H1 (cell line): ENCODE data around the gene UBE2F. TPM values are rescaled to one million over a fixed set of nuclear protein-coding genes. Genes with fewer than 3 reads are reported as not detected.

Experiments
- CTCF ChIA-PET: fragments of 300-600 bp; sonication (Branson Sonifier 250); formaldehyde crosslinking; loops from one replicate; lab custom pipeline; 2021; ENCODE audit not compliant: partially characterized antibody; lab: Charles Lee
- POLR2A ChIA-PET: fragments of 300-600 bp; sonication (Branson Sonifier 250); formaldehyde crosslinking; loops from one replicate; lab custom pipeline; 2021; ENCODE audit warnings: inconsistent platforms; ENCODE audit not compliant: partially characterized antibody; lab: Charles Lee
- DNase-seq, 2 experiments: peaks; one replicate each; pipeline versions ENCODE4 v3.0.0 to v3.0.0-alpha.2; 2010 to 2022; ENCODE audit warnings: low spot score in 2 of 2, low read depth in 1 of 2, mixed read lengths in 1 of 2
- FAIRE-seq: peaks from 2 replicates; lab custom pipeline; 2011; peaks lifted over from hg19 to GRCh38; lab: Jason Lieb, UNC
- H2AFZ ChIP-seq: 2 replicates; pipeline ENCODE4 v1.8.1; 2012; ENCODE audit warnings: low read length, inconsistent platforms
- H2AK5ac ChIP-seq: 2 replicates; pipeline ENCODE4 v1.6.1; 2013; ENCODE audit warnings: low read depth, low read length
- H2BK120ac ChIP-seq: replicated peaks from 2 replicates; pipeline ENCODE3; 2013; ENCODE audit warnings: low read depth, low read length, inconsistent platforms
- H2BK12ac ChIP-seq: 2 replicates; pipeline ENCODE4 v1.6.1; 2013; ENCODE audit warnings: low read depth, low read length
- H2BK15ac ChIP-seq: 2 replicates; pipeline ENCODE4 v1.6.1; 2013; ENCODE audit warnings: low read length
- H2BK20ac ChIP-seq: 2 replicates; pipeline ENCODE4 v1.6.1; 2013; ENCODE audit warnings: low read length
- H2BK5ac ChIP-seq: 2 replicates; pipeline ENCODE4 v1.6.1; 2013; ENCODE audit warnings: low read depth, low read length
- H3K14ac ChIP-seq: 2 replicates; pipeline ENCODE4 v1.6.1; 2013; ENCODE audit warnings: inconsistent platforms; ENCODE audit not compliant: insufficient read length
- H3K18ac ChIP-seq: 2 replicates; pipeline ENCODE4 v1.6.1; 2013; ENCODE audit warnings: low read length; ENCODE audit errors: extremely low read depth
- H3K23ac ChIP-seq: 2 replicates; pipeline ENCODE4 v1.6.1; 2013; ENCODE audit warnings: inconsistent platforms; ENCODE audit not compliant: insufficient read length
- H3K23me2 ChIP-seq: 2 replicates; pipeline ENCODE4 v1.6.1; 2013; ENCODE audit warnings: low read depth, low read length
- H3K27ac ChIP-seq: 2 replicates; pipeline ENCODE4 v1.6.1; 2011; ENCODE audit warnings: low read depth, low read length, inconsistent platforms
- H3K27me3 ChIP-seq, 4 experiments: replicated peaks in 1 of 4; 1 replicate in 1 of 4; 2 replicates in 3 of 4; pipeline versions ENCODE4 v1.6.1 to v1.8.1; 2011 to 2013; ENCODE audit warnings: low read length in 3 of 4, mild to moderate bottlenecking in 3 of 4, inconsistent platforms in 2 of 4, mixed read lengths in 2 of 4, moderate library complexity in 1 of 4; ENCODE audit not compliant: control insufficient read depth in 3 of 4, insufficient read depth in 3 of 4; ENCODE audit errors: extremely low read depth in 1 of 4
- H3K36me3 ChIP-seq, 4 experiments: 2 replicates each; pipeline versions ENCODE4 v1.6.1 to v1.8.1; 2011 to 2013; ENCODE audit warnings: mild to moderate bottlenecking in 4 of 4, low read length in 3 of 4, moderate library complexity in 2 of 4, control low read depth in 1 of 4, inconsistent platforms in 1 of 4; ENCODE audit not compliant: insufficient read depth in 4 of 4, control insufficient read depth in 2 of 4
- H3K4ac ChIP-seq: replicated peaks from 2 replicates; pipeline ENCODE3; 2013; ENCODE audit warnings: low read length, low read depth, mixed read lengths, inconsistent platforms; ENCODE audit not compliant: insufficient read length
- H3K4me1 ChIP-seq, 4 experiments: replicated peaks in 1 of 4; 1 replicate in 1 of 4; 2 replicates in 3 of 4; pipeline versions ENCODE4 v1.6.1 to v1.8.1; 2011 to 2013; ENCODE audit warnings: low read length in 3 of 4, inconsistent platforms in 2 of 4, mixed read lengths in 1 of 4; ENCODE audit not compliant: insufficient read depth in 4 of 4, control insufficient read depth in 3 of 4
- H3K4me2 ChIP-seq, 2 experiments: 2 replicates each; pipeline versions ENCODE4 v1.6.1 to v1.8.1; 2011 to 2013; ENCODE audit warnings: low read depth in 2 of 2, low read length in 2 of 2, control low read depth in 1 of 2, inconsistent platforms in 1 of 2, mild to moderate bottlenecking in 1 of 2; ENCODE audit not compliant: insufficient read depth in 1 of 2
- H3K4me3 ChIP-seq, 4 experiments: fragments of 200-600, 300-600 bp in 1 of 4; sonication (generic), shearing (Covaris generic), sonication (Bioruptor Twin) in 1 of 4; 2 replicates each; pipeline versions ENCODE4 v1.5.1 to v1.8.1; 2011 to 2016; ENCODE audit warnings: low read length in 4 of 4, low read depth in 3 of 4, control low read depth in 2 of 4, inconsistent platforms in 2 of 4, mild to moderate bottlenecking in 2 of 4, mixed read lengths in 1 of 4, moderate library complexity in 1 of 4; ENCODE audit not compliant: insufficient read depth in 2 of 4; ENCODE audit errors: extremely low read depth in 1 of 4
- H3K56ac ChIP-seq: replicated peaks from 2 replicates; pipeline ENCODE3; 2013; ENCODE audit warnings: low read depth, mild to moderate bottlenecking, mixed read lengths, low read length, inconsistent platforms; ENCODE audit not compliant: insufficient read length
- H3K79me1 ChIP-seq: 2 replicates; pipeline ENCODE4 v1.6.1; 2013; ENCODE audit warnings: low read depth, low read length, control low read depth
- H3K79me2 ChIP-seq, 2 experiments: 2 replicates each; pipeline versions ENCODE4 v1.6.1 to v1.8.1; 2012 to 2013; ENCODE audit warnings: low read length in 2 of 2, mild to moderate bottlenecking in 2 of 2, inconsistent platforms in 1 of 2; ENCODE audit not compliant: insufficient read depth in 2 of 2, control insufficient read depth in 1 of 2
- H3K9ac ChIP-seq, 4 experiments: replicated peaks in 1 of 4; 1 replicate in 1 of 4; 2 replicates in 3 of 4; pipeline versions ENCODE4 v1.6.1 to v1.8.1; 2011 to 2013; ENCODE audit warnings: low read depth in 3 of 4, low read length in 3 of 4, control low read depth in 2 of 4, mild to moderate bottlenecking in 2 of 4, moderate library complexity in 2 of 4, inconsistent platforms in 1 of 4; ENCODE audit errors: extremely low read depth in 1 of 4
- H3K9me3 ChIP-seq, 2 experiments: 2 replicates each; pipeline versions ENCODE4 v1.6.1 to v1.8.1; 2012 to 2013; ENCODE audit warnings: mild to moderate bottlenecking in 2 of 2, moderate library complexity in 2 of 2, control low read depth in 1 of 2, inconsistent platforms in 1 of 2, low read depth in 1 of 2, low read length in 1 of 2, mixed read lengths in 1 of 2; ENCODE audit not compliant: insufficient read depth in 2 of 2
- H4K20me1 ChIP-seq, 2 experiments: replicated peaks in 1 of 2; 2 replicates each; pipeline versions ENCODE3 to v1.8.1; 2011 to 2013; ENCODE audit warnings: inconsistent platforms in 2 of 2, low read length in 2 of 2, mild to moderate bottlenecking in 1 of 2; ENCODE audit not compliant: insufficient read depth in 2 of 2, control insufficient read depth in 1 of 2
- H4K5ac ChIP-seq: 2 replicates; pipeline ENCODE4 v1.6.1; 2013; ENCODE audit warnings: low read length, low read depth, mixed read lengths, inconsistent platforms; ENCODE audit not compliant: insufficient read length
- H4K8ac ChIP-seq: 2 replicates; pipeline ENCODE4 v1.8.0; 2013; ENCODE audit warnings: mild to moderate bottlenecking, moderate library complexity, low read length, inconsistent platforms; ENCODE audit not compliant: insufficient read depth; ENCODE audit errors: extremely low read depth
- H4K91ac ChIP-seq: replicated peaks from 2 replicates; pipeline ENCODE3; 2013; ENCODE audit warnings: low read length, mixed read lengths, inconsistent platforms; ENCODE audit not compliant: insufficient read length
- BCL11A ChIP-seq, 2 experiments: IDR thresholded peaks; one replicate each; pipeline ENCODE4 v1.6.1; 2011; ENCODE audit warnings: low read depth in 2 of 2, low read length in 2 of 2, mild to moderate bottlenecking in 2 of 2
- CBX8 ChIP-seq: fragments of 300-800, 300-1000 bp; sonication (generic); IDR thresholded peaks from 2 replicates; pipeline ENCODE4 v1.7.1; 2016; ENCODE audit warnings: low read depth, low read length, borderline replicate concordance
- CHD1 ChIP-seq: IDR thresholded peaks from 2 replicates; pipeline ENCODE4 v1.6.1; 2012; ENCODE audit warnings: low read depth, low read length, improper control_type of control experiment
- EP300 ChIP-seq, 2 experiments: IDR thresholded peaks; 1 replicate in 1 of 2; 2 replicates in 1 of 2; pipeline ENCODE4 v1.6.1; 2011 to 2012; ENCODE audit warnings: low read depth in 2 of 2, low read length in 2 of 2, mild to moderate bottlenecking in 2 of 2, borderline replicate concordance in 1 of 2, inconsistent platforms in 1 of 2, moderate library complexity in 1 of 2
- HDAC6 ChIP-seq: IDR thresholded peaks from one replicate; pipeline ENCODE4 v1.7.1; 2012; ENCODE audit warnings: low read depth, mild to moderate bottlenecking, inconsistent platforms, low read length, moderate library complexity
- KDM1A ChIP-seq: fragments of 200-600, 300-600 bp; sonication (generic); IDR thresholded peaks from 2 replicates; pipeline ENCODE4 v1.7.1; 2016; ENCODE audit warnings: mild to moderate bottlenecking, low read length, borderline replicate concordance
- PHF8 ChIP-seq: fragments of 200-600 bp; sonication (generic); conservative IDR thresholded peaks from 2 replicates; pipeline ENCODE4 v1.7.1; 2012; ENCODE audit warnings: low read depth, mild to moderate bottlenecking, inconsistent platforms, low read length, moderate library complexity
- RXRA ChIP-seq: IDR thresholded peaks from 2 replicates; pipeline ENCODE4 v1.6.1; 2011; ENCODE audit warnings: low read depth, mild to moderate bottlenecking, low read length, moderate library complexity; ENCODE audit not compliant: insufficient read depth
- TCF12 ChIP-seq: IDR thresholded peaks from 2 replicates; pipeline ENCODE4 v1.6.1; 2011; ENCODE audit warnings: low read depth, mild to moderate bottlenecking, low read length
- YY1 ChIP-seq: IDR thresholded peaks from 2 replicates; pipeline ENCODE4 v1.6.1; 2011; ENCODE audit warnings: low read depth, mild to moderate bottlenecking, low read length
- WGBS, 2 experiments: shearing (Covaris generic) in 1 of 2; methylation state at CpG; one replicate each; pipeline versions ENCODE4 v1.1.6 to v1.1.7; 2013 to 2015; ENCODE audit warnings: low lambda C conversion rate in 2 of 2, mixed read lengths in 2 of 2, inconsistent platforms in 1 of 2, low coverage in 1 of 2, missing lambda C conversion rate in 1 of 2; ENCODE audit not compliant: insufficient replicate concordance in 2 of 2, insufficient coverage in 1 of 2, insufficient read length in 1 of 2; ENCODE audit errors: extremely low coverage in 1 of 2, missing lambda C conversion rate in 1 of 2; 5-methylcytosine and 5-hydroxymethylcytosine counted together
- polyA plus RNA-seq, 7 experiments: library from polyadenylated mRNA; depleted of rRNA in 3 of 7; stranded (reverse) in 5 of 7; unstranded in 2 of 7; fragments of >200 nt in 5 of 7; fragments of 200-250 nt in 2 of 7; gene quantifications; 1 replicate in 5 of 7; 2 replicates in 1 of 7; 4 replicates in 1 of 7; pipeline versions ENCODE4 v1.2.1 to v1.2.3, GENCODE V29; 2011 to 2013; ENCODE audit warnings: missing spikeins in 2 of 7, mixed read lengths in 2 of 7
- total RNA-seq: library from RNA; stranded (reverse); fragmentation: NEBNext Ultra II Directional; extraction: Animal tissue kit (Norgen Biotek cat#: 25700); gene quantifications from 2 replicates; pipeline ENCODE4 v1.2.1, GENCODE V29; 2021
- TF ChIP-seq, protein P1 (sequence below), 3 experiments: IDR thresholded peaks; 1 replicate in 2 of 3; 2 replicates in 1 of 3; pipeline versions ENCODE4 v1.5.1 to v1.6.1; 2011; ENCODE audit warnings: low read length in 3 of 3, mild to moderate bottlenecking in 3 of 3, inconsistent platforms in 2 of 3, low read depth in 1 of 3, moderate library complexity in 1 of 3; ENCODE audit not compliant: insufficient read depth in 1 of 3; ENCODE audit errors: control extremely low read depth in 1 of 3

The UBE2F gene
- total and polyA plus RNA-seq, 2 of the 8 experiments (the other 6 are each of a cell fraction or from before 2014, with no cell fraction given) = 43.3 to 59.8 TPM

- Histone ChIP-seq H3K79me1 (no peaks in the 10 kb centered on the region), H2BK5ac (no peak overlapping the region), H3K23me2 (peaks cover 8% of the 10 kb centered on the region; the same call in 1 of the 2 replicates), H2AFZ (no peak overlapping the region), H3K14ac (no peak overlapping the region), H4K8ac (no peak overlapping the region), H3K36me3 (no peaks in the 10 kb centered on the region; a peak in 1 of 8 replicates), H3K56ac (no peak overlapping the region), H3K79me2 (no peaks in the 10 kb centered on the region), H3K9me3 (no peaks in the 10 kb centered on the region), H2BK12ac (no peak overlapping the region), H3K9ac (no peak overlapping the region), H3K27ac (no peak overlapping the region), H3K4me3 (no peak overlapping the region), H3K4me1 (peaks cover 0 to 3% (median 0%) of the 10 kb centered on the region in 4 experiments; a peak in 1 of 7 replicates), H3K18ac (no peak overlapping the region), H2BK20ac (no peak overlapping the region), H2AK5ac (no peak overlapping the region), H3K23ac (no peak overlapping the region), H4K20me1 (no peaks in the 10 kb centered on the region), H3K27me3 (peaks cover 0 to 16% (median 10%) of the 10 kb centered on the region in 4 experiments; a peak in 5 of 7 replicates), H4K5ac (no peak overlapping the region), H3K4me2 (no peak overlapping the region), H3K4ac (no peak overlapping the region), H2BK120ac (no peak overlapping the region), H2BK15ac (no peak overlapping the region), H4K91ac (no peak overlapping the region)
- ChIA-PET CTCF (interaction anchor here (0.8 to 1.6 kb wide), 3 partner anchors 18 to 27 kb away, joined by 3 to 5 read pairs (median 3); no protein-coding TSS in a partner anchor), POLR2A (interaction anchor here (1.0 kb wide), 1 partner anchor 138 kb away, joined by 4 read pairs; no protein-coding TSS in a partner anchor)
- WGBS, 2 experiments = 89% methylated on average over 3 of the region's 3 CpGs; no CpG with 5 or more reads in 1 of the 2 experiments
- DNase-seq (no peak), FAIRE-seq (no peak)
- TF ChIP-seq CBX8 = no peak
- TF ChIP-seq CHD1 = no peak
- no peak for TF ChIP-seq RXRA
- TF ChIP-seq, protein P1, sequence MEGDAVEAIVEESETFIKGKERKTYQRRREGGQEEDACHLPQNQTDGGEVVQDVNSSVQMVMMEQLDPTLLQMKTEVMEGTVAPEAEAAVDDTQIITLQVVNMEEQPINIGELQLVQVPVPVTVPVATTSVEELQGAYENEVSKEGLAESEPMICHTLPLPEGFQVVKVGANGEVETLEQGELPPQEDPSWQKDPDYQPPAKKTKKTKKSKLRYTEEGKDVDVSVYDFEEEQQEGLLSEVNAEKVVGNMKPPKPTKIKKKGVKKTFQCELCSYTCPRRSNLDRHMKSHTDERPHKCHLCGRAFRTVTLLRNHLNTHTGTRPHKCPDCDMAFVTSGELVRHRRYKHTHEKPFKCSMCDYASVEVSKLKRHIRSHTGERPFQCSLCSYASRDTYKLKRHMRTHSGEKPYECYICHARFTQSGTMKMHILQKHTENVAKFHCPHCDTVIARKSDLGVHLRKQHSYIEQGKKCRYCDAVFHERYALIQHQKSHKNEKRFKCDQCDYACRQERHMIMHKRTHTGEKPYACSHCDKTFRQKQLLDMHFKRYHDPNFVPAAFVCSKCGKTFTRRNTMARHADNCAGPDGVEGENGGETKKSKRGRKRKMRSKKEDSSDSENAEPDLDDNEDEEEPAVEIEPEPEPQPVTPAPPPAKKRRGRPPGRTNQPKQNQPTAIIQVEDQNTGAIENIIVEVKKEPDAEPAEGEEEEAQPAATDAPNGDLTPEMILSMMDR (IDR thresholded peaks at IDR 0.05; ENCODE audit: control extremely low read depth in 1 of 3, insufficient read depth in 1 of 3, low read depth in 1 of 3, low read length in 3 of 3) = no peak
- no peak for TF ChIP-seq HDAC6
- TF ChIP-seq BCL11A (IDR thresholded peaks at IDR 0.05; ENCODE audit: low read depth in 2 of 2, low read length in 2 of 2) = no peak
- no peak for TF ChIP-seq KDM1A
- no peak for TF ChIP-seq TCF12
- no peak for TF ChIP-seq PHF8
- no peak for TF ChIP-seq YY1
- no peak for TF ChIP-seq EP300 (IDR thresholded peaks at IDR 0.05; ENCODE audit: borderline replicate concordance in 1 of 2, low read depth in 2 of 2, low read length in 2 of 2)
These were observed 14.9 kb upstream of the UBE2F start for GRCh38 chr2:237951878-237952277.
